Left renal cortex interstitium (tissue), 4 donors: ENCODE measurements around the gene DISC1. TPM values are rescaled to one million over a fixed set of nuclear protein-coding genes. Genes with fewer than 3 reads are reported as not detected.

Experiments
- DNase-seq, 4 donors: peaks; one replicate each; pipeline ENCODE4 v3.0.0-alpha.2; 2013; ENCODE audit warnings: low read depth in 4 of 4, low spot score in 2 of 4, missing footprints in 1 of 4
- polyA plus RNA-seq, 4 donors: library from polyadenylated mRNA; unstranded; fragments of 120-200 nt; gene quantifications; one replicate each; pipeline ENCODE4 v1.2.1, GENCODE V29; 2013; ENCODE audit not compliant: insufficient read length in 4 of 4

The DISC1 gene
- polyA plus RNA-seq, 4 donors, result 5.3 to 6.6 (median 5.6) TPM

- DNase-seq, result no peak
Measured at GRCh38 chr1:232017759-232018158, 391.2 kb downstream of the DISC1 start.

GRCh38 chr1:232018231-232019025 is 391.8 kb downstream of the DISC1 start:
- no peak for DNase-seq

GRCh38 chr1:232019026-232019340 is 392.4 kb downstream of the DISC1 start:
- no peak for DNase-seq

GRCh38 chr1:232020352-232020751 is 393.8 kb downstream of the DISC1 start:
- no peak for DNase-seq

GRCh38 chr1:232029315-232029714 is 402.7 kb downstream of the DISC1 start:
- no peak for DNase-seq

GRCh38 chr1:232031156-232031555 is 404.6 kb downstream of the DISC1 start:
- no peak for DNase-seq

- DNase-seq, result no peak
Measured at GRCh38 chr1:232033285-232033684, 406.7 kb downstream of the DISC1 start.

- DNase-seq, result no peak
Measured at GRCh38 chr1:232034556-232034955, 408.0 kb downstream of the DISC1 start.

- DNase-seq, result no peak
Measured at GRCh38 chr1:232036181-232036933, 409.8 kb downstream of the DISC1 start.

GRCh38 chr1:232037774-232038388 is 411.3 kb downstream of the DISC1 start:
- no peak for DNase-seq

GRCh38 chr1:232038706-232039677 is 412.4 kb downstream of the DISC1 start:
- no peak for DNase-seq

GRCh38 chr1:232040260-232040659 is 413.7 kb downstream of the DISC1 start:
- no peak for DNase-seq

- no peak for DNase-seq
Measured at GRCh38 chr1:232044728-232045127, 418.1 kb downstream of the DISC1 start.

- DNase-seq, result no peak
Measured at GRCh38 chr1:232045139-232045994, 418.8 kb downstream of the DISC1 start.

- no peak for DNase-seq
Measured at GRCh38 chr1:232046451-232047306, 420.1 kb downstream of the DISC1 start.

- no peak for DNase-seq
Measured at GRCh38 chr1:232047473-232047872, 420.9 kb downstream of the DISC1 start.

- DNase-seq, result no peak
Measured at GRCh38 chr1:232048481-232048880, 421.9 kb downstream of the DISC1 start.

- DNase-seq, result no peak
Measured at GRCh38 chr1:232049335-232049734, 422.7 kb downstream of the DISC1 start.
